ENCODE measurements around the gene SDSL. TPM values are rescaled to one million over a fixed set of nuclear protein-coding genes. Genes with fewer than 3 reads are reported as not detected.

SDSL gene
- total RNA-seq, 2 experiments from 2014 or later, result 0.47 to 0.50 TPM

- Histone ChIP-seq H3K27ac (ENCODE audit: low read depth in 1 of 2, low read length in 2 of 2) (no peak overlapping the region), H3K4me1 (ENCODE audit: insufficient read depth, low read length) (no peaks in the 10 kb centered on the region), H3K27me3 (ENCODE audit: control insufficient read depth in 1 of 2, insufficient read depth in 2 of 2, low read length in 2 of 2) (no peaks in the 10 kb centered on the region), H3K4me3 (ENCODE audit: low read length) (no peak overlapping the region), H3K36me3 (ENCODE audit: insufficient read depth, low read length) (no peaks in the 10 kb centered on the region), H3K9me3 (ENCODE audit: control insufficient read depth in 1 of 2, insufficient read depth in 1 of 2, low read length in 2 of 2) (peaks cover 0 to 18% of the 10 kb centered on the region in 2 experiments)
- Mint-ChIP-seq H3K27ac (no peak overlapping the region), H3K4me1 (ENCODE audit: low read depth) (no peaks in the 10 kb centered on the region), H3K36me3 (ENCODE audit: low read depth) (no peaks in the 10 kb centered on the region), H3K27me3 (no peaks in the 10 kb centered on the region), H3K4me3 (no peak overlapping the region), H3K9me3 (no peaks in the 10 kb centered on the region)
- DNase-seq, result no peak
- no peak for TF ChIP-seq CTCF (IDR thresholded peaks at IDR 0.05)
- CTCF ChIA-PET, result no interaction called here
- intact Hi-C loops (cut with DNase I, micrococcal nuclease), result no loop called here
- POLR2A ChIA-PET, result no interaction called here
- ATAC-seq (ENCODE audit: poor library complexity), result no peak
Observed at GRCh38 chr12:113397497-113398197, 24.5 kb upstream of the SDSL start.

GRCh38 chr12:113398346-113399290, 23.6 kb upstream of the SDSL start:
- Mint-ChIP-seq H3K9me3 (no peaks in the 10 kb centered on the region), H3K27me3 (no peaks in the 10 kb centered on the region), H3K27ac (no peak overlapping the region), H3K4me1 (ENCODE audit: low read depth) (no peaks in the 10 kb centered on the region), H3K36me3 (ENCODE audit: low read depth) (no peaks in the 10 kb centered on the region), H3K4me3 (no peak overlapping the region)
- no peak overlapping the region for H3K4me3 ChIP-seq (ENCODE audit: low read length)
- DNase-seq (no peak), ATAC-seq (ENCODE audit: poor library complexity) (no peak)
- no peak for TF ChIP-seq CTCF (IDR thresholded peaks at IDR 0.05)
- ChIA-PET POLR2A (no interaction called here), CTCF (no interaction called here)
- peaks cover 0 to 14% of the 10 kb centered on the region in 2 experiments for H3K9me3 ChIP-seq (ENCODE audit: control insufficient read depth in 1 of 2, insufficient read depth in 1 of 2, low read length in 2 of 2)
- no peak overlapping the region for H3K27ac ChIP-seq (ENCODE audit: low read depth in 1 of 2, low read length in 2 of 2)
- H3K4me1 ChIP-seq (ENCODE audit: insufficient read depth, low read length), result peaks cover under 1% of the 10 kb centered on the region
- H3K27me3 ChIP-seq (ENCODE audit: control insufficient read depth in 1 of 2, insufficient read depth in 2 of 2, low read length in 2 of 2), result no peaks in the 10 kb centered on the region
- H3K36me3 ChIP-seq (ENCODE audit: insufficient read depth, low read length), result no peaks in the 10 kb centered on the region
- intact Hi-C loops (cut with DNase I, micrococcal nuclease), result no loop called here

GRCh38 chr12:113399490-113399889, 22.7 kb upstream of the SDSL start:
- Histone ChIP-seq H3K27me3 (ENCODE audit: control insufficient read depth in 1 of 2, insufficient read depth in 2 of 2, low read length in 2 of 2) (peaks cover 0 to 4% of the 10 kb centered on the region in 2 experiments), H3K36me3 (ENCODE audit: insufficient read depth, low read length) (no peaks in the 10 kb centered on the region), H3K9me3 (ENCODE audit: control insufficient read depth in 1 of 2, insufficient read depth in 1 of 2, low read length in 2 of 2) (peaks cover 0 to 11% of the 10 kb centered on the region in 2 experiments), H3K27ac (ENCODE audit: low read depth in 1 of 2, low read length in 2 of 2) (no peak overlapping the region), H3K4me1 (ENCODE audit: insufficient read depth, low read length) (peaks cover 2% of the 10 kb centered on the region), H3K4me3 (ENCODE audit: low read length) (no peak overlapping the region)
- no peaks in the 10 kb centered on the region for H3K9me3 Mint-ChIP-seq
- intact Hi-C loops (cut with DNase I, micrococcal nuclease), result no loop called here
- ChIA-PET CTCF (no interaction called here), POLR2A (no interaction called here)
- ATAC-seq (ENCODE audit: poor library complexity) (no peak), DNase-seq (no peak)
- no peak for TF ChIP-seq CTCF (IDR thresholded peaks at IDR 0.05)
- peaks cover 8% of the 10 kb centered on the region for H3K27me3 Mint-ChIP-seq
- no peak overlapping the region for H3K27ac Mint-ChIP-seq
- H3K4me1 Mint-ChIP-seq (ENCODE audit: low read depth), result no peaks in the 10 kb centered on the region
- no peak overlapping the region for H3K4me3 Mint-ChIP-seq
- H3K36me3 Mint-ChIP-seq (ENCODE audit: low read depth), result no peaks in the 10 kb centered on the region
